Adipose tissue (tissue), 3 donors: Measurements from ENCODE around the gene ARFRP1. TPM values are rescaled to one million over a fixed set of nuclear protein-coding genes. Genes with fewer than 3 reads are reported as not detected.
A peak's percentile ranks its signal among the peaks of the same experiment; 100 is the strongest.

ENCODE experiments used
- H3K27ac ChIP-seq: one replicate; pipeline ENCODE4 v1.5.1; 2013; ENCODE audit warnings: low read depth, low read length
- WGBS, 3 donors: extraction: QIAGEN DNeasy Blood & Tissue Kit; methylation state at CpG; one replicate each; pipeline ENCODE4 v1.1.7; 2013; 5-methylcytosine and 5-hydroxymethylcytosine counted together
- polyA plus RNA-seq, 3 donors: library from polyadenylated mRNA; stranded (reverse); fragments of 200-250 nt; gene quantifications; one replicate each; pipeline ENCODE4 v1.2.3, GENCODE V29; 2013
- donor health status: healthy with polysubstance abuse.
- donor health status: Bipolar disorder and iron deficiency.
- donor health status: healthy.

ARFRP1 gene
- polyA plus RNA-seq, 3 donors = 26.9 to 50.8 (median 40.9) TPM

GRCh38 chr20:63696628-63697356, 11.0 kb downstream of the ARFRP1 start, which contains the start of gene TNFRSF6B:
TSS of gene TNFRSF6B (plus strand) at chr20:63696652. CDS start at chr20:63696768, 116 bp downstream.
- H3K27ac ChIP-seq = no peak within 1 kb of the TSS
- WGBS, 3 donors = 13 to 30% (median 24%) methylated on average over 44 to 52 of the region's 52 CpGs

GRCh38 chr20:63696306-63696627, 11.5 kb downstream of the ARFRP1 start:
- no peak overlapping the region for H3K27ac ChIP-seq
- 14 to 28% (median 17%) methylated on average over 5 to 6 of the region's 6 CpGs for WGBS, 3 donors

- no peak overlapping the region for H3K27ac ChIP-seq
- 79 to 82% (median 80%) methylated on average over 23 to 25 of the region's 25 CpGs for WGBS, 3 donors
Observed at GRCh38 chr20:63695424-63696305, 12.1 kb downstream of the ARFRP1 start.

- 90 to 94% (median 94%) methylated on average over 37 of the region's 37 CpGs for WGBS, 3 donors
- H3K27ac ChIP-seq = no peak overlapping the region
Observed at GRCh38 chr20:63694584-63695423, 13.0 kb downstream of the ARFRP1 start.

GRCh38 chr20:63693733-63694583, 13.8 kb downstream of the ARFRP1 start:
- WGBS, 3 donors = 88 to 98% (median 94%) methylated on average over 20 to 21 of the region's 21 CpGs
- H3K27ac ChIP-seq = no peak overlapping the region

- 88 to 90% (median 89%) methylated on average over 8 to 10 of the region's 10 CpGs for WGBS, 3 donors
- H3K27ac ChIP-seq = no peak overlapping the region
Observed at GRCh38 chr20:63693083-63693732, 14.6 kb downstream of the ARFRP1 start.

GRCh38 chr20:63692436-63693082, 15.2 kb downstream of the ARFRP1 start:
- no peak overlapping the region for H3K27ac ChIP-seq
- 69 to 81% (median 69%) methylated on average over 17 to 20 of the region's 20 CpGs for WGBS, 3 donors

- no peak overlapping the region for H3K27ac ChIP-seq
- whole genome bisulfite sequencing, 3 donors = 80 to 89% (median 80%) methylated on average over 10 to 21 of the region's 21 CpGs
Observed at GRCh38 chr20:63691711-63692435, 15.9 kb downstream of the ARFRP1 start.

- H3K27ac ChIP-seq = no peak overlapping the region
- 79 to 84% (median 84%) methylated on average over 24 of the region's 24 CpGs for WGBS, 3 donors
Observed at GRCh38 chr20:63690898-63691710, 16.7 kb downstream of the ARFRP1 start.

GRCh38 chr20:63690003-63690897, 17.5 kb downstream of the ARFRP1 start:
- H3K27ac ChIP-seq = no peak overlapping the region

GRCh38 chr20:63689046-63690002, 18.5 kb downstream of the ARFRP1 start:
- no peak overlapping the region for H3K27ac ChIP-seq
- WGBS, 3 donors = 90 to 92% (median 92%) methylated on average over 44 of the region's 44 CpGs

More at GRCh38 chr20:63690003-63690897, 17.5 kb downstream of the ARFRP1 start:
- 90 to 92% (median 90%) methylated on average over 38 to 40 of the region's 40 CpGs for WGBS, 3 donors

GRCh38 chr20:63688228-63689045, 19.3 kb downstream of the ARFRP1 start:
- peak overlapping the region; percentile 95 for H3K27ac ChIP-seq
- WGBS, 3 donors = 67 to 78% (median 68%) methylated on average over 31 of the region's 31 CpGs
